Limb (tissue), 2 donors: ENCODE results near the gene CCDC9.
"Not testable (repeated sequence)": the region's sequence is repeated elsewhere in the genome, so short reads cannot be mapped to it uniquely, and the experiment has no call there.

Source experiments
- DNase-seq, 2 donors: peaks; one replicate each; pipeline ENCODE4 v3.0.0-alpha.2; 2016; ENCODE audit errors: extremely low spot score in 2 of 2

The CCDC9 gene

DNA sequence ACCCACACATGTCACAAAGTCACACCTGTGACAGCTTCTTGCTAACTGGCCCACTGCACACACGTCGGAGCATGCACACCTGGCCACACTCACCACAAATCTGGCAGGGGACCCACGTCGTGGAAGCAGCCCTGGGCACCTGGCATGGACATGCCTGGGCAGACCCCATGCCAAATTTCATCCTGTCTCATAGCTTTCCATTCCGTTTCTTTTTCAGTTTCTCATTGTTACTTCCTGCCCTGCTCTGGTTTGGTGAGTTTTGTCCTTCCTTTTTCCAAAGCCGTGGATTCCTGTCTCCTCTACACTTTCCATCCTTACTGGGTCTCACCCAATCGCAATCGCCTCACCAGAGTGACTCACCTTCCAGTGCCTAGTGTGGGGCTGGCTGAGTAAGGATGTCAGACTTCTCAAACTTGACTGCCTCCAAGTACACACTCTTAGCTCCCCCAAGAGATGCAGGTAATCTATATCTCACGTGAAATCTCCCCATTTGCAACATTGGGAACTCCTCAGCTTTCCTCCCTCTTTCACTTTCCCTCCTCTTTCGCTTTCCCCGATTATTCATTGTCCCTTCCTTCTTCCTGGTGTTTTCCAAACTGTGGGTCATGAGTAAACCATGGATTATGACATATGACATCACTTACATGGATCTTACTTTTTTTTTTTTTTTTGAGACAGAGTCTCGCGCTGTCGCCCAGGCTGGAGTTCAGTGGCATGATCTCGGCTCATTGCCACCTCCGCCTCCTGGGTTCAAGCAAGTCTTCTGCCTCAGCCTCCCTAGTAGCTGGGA lies 23.7 kb upstream of the CCDC9 start:
- no peak for DNase-seq

DNA sequence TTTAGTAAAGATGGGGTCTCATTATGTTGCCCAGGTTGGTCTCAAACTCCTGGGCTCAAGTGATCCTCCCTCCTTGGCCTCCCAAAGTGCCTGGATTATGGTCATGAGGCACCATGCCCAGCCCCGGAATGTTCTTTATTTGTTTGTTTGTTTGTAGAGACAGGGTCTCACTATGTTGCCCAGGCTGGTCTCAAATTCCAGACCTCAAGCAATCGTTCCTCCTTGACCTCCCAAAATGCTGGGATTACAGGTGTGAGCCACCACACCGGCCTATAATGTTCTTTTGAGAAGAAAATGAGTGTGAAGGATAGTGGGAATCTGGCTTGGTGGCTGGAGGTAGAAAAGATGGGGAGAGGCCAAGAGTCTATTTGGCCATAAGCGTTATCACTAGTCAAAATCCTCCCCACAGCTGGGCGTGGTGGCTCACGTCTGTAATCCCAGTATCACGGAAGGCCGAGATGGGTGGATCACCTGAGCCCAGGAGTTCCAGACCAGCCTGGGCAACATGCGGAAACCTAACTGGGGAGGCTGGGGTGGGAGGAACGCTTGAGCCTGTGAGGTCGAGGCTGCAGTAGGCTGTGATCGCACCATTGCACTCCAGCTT lies 20.2 kb upstream of the CCDC9 start:
- DNase-seq = no peak

DNA sequence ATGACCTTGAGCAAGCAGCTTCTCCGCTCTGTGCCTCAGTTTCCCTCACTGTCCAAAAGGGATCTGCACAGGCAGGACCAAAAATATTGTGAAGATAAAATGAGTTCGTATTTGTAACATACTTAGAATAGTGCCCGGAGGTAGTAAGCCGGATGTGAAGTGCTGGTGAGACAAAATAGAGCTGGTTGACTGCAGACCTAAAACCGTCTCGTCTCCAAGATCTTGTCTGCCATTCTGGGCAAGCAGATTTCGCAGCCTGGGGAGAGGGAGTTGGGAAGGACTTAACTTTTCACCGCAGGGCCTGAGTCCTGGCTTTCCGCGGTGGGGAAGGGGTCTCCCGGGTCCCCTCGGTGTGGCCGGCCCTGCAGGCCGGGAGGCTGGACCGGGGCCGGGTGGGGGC lies 17.2 kb upstream of the CCDC9 start:
- DNase-seq = peak in 1 of 2 donors; percentile 48

DNA sequence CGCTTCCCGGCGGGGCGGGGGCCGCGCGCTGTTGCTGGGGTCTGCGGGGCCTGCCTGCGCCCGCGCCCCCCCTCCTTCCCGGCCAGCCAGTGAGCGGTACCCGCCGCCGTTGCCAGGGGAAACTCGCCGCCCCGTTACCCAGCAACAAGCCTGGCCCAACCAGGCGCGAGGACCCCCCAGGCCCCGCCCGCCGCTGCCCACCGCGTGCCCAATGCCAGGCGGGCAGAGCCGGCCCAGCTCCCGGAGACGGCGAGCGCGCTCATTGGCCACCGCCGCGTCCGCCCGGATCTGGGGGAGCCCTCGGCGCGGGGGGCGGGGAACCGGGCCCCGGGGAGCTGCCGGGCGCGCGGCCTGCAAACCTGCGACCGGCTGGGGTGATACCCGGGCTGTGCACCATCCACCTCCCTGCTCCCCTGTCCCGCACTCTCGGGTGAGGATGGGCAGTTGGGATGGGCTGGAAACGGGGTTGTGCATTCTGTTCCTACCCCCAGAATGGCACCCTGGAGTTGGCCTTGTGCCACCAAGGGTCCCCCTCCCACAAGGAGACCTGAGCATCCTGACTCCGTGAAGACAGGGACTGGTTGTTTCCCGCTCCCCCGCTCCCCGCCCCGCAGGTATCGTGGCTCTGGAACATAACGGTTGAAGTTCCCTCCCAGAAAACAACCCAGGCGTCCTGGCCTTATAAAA lies 16.6 kb upstream of the CCDC9 start:
- DNase-seq = peak in 1 of 2 donors; percentile 90

DNA sequence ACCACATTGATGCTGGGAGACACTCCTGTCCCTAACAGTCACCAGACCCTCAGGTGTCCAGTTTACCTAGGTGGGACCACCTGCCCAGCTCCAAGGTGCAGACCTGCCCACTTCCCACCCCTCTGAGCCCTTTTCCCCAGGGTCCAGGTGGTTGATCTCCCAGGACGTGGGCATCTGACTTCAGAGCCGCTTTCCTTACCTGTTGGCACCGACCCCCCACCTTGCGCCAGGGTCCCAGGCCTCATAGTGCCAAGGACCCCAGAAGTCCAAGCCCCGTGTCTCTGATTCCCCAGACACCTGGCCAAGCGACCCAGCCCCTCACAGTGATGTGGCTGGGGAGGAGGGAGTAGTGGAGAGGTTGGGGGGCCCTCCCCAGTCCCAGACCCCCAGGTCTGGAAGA lies 15.8 kb upstream of the CCDC9 start:
- no peak for DNase-seq

DNA sequence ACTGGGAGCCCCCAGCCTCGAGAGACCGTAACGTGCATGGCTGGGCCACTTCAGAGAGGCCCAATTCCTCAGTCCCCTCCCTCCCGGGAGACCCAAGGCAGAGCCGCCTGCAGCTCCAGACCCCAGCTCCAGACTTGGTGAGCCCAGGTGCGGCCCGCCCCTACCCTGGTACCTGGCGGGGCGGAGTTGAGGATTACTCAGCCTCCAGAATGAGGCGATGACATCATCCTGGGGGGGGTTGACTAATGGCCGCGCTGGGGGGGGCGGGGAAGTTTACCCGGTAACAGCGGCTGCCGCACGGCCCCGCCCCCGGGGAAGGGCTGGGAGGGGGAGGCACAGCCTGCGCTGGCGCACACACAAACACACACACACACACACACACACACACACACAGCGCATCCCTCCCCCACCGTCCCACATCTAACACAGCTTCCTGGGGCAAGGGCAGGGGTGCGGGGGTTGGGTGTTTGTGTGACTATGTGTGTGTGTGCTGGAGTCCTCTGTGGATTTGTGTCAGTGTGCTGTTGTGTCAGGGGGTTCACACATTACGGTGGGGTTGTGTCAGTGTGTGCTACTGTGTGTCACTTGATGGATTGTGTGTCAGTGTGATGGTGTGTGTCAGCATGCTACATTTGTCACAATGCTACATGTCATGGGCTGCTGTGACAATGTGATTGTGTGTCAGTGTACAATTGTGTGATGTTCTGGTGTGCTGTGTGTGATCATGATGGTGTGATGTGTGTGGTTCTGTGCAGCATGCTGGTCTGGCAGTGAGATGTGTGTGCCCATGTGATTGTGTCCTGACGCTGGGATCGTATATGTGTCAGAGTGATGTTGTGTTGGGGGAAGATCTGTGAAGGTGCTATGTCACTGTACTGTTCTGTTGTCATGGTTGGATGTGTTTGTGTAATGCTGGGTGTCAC lies 15.1 kb upstream of the CCDC9 start:
- peak in 1 of 2 donors; percentile 82 for DNase-seq

DNA sequence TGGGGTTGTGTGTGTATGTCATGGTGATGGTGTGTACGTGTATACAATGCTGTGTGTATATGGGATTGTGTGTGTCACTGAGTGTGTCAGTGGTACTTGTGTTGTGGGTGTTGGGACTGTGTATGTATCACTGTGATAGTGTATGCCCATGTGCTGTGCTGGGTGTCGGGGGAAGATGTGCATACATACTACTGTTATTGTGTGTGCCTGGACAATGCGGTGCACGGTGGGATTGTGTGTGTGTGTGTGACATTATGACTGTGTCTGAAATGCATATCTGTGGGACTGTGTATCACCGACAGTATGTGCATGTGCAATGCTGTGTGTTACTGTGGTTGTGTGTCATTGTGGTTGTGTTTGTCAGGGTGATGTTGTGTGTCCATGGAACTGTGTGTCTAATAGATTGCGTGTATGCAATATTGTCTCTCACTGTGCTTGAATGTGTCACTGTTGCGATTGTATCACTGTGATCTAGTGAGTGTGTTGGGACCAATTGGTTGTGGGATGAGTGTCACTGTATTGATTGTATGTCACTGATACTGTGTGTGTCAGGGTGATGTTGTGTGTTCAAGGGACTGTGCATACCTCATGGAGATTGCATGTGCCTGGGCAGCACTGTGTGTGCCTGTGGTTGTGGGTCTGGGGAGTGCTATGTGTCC lies 14.3 kb upstream of the CCDC9 start:
- DNase-seq = no peak

DNA sequence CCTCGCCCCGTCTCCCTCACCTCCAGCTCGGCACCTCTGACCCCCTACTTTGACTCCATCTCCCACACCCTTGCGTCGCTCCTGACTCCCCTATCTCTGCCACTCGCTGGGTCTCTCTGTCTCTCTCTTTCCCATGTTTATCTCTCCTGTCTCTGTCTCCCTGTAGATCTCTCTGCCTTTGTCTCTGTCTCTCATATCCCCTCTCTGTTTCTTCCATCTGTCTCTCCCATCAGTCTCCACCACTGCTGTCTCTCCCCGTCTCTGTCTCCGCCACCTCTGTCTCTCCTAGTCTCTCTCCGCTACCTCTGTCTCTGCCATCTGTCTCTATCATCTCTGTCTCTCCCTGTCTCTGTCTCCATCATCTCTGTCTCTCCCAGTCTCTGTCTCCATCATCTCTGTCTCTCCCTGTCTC lies 13.0 kb upstream of the CCDC9 start:
- no peak for DNase-seq

DNA sequence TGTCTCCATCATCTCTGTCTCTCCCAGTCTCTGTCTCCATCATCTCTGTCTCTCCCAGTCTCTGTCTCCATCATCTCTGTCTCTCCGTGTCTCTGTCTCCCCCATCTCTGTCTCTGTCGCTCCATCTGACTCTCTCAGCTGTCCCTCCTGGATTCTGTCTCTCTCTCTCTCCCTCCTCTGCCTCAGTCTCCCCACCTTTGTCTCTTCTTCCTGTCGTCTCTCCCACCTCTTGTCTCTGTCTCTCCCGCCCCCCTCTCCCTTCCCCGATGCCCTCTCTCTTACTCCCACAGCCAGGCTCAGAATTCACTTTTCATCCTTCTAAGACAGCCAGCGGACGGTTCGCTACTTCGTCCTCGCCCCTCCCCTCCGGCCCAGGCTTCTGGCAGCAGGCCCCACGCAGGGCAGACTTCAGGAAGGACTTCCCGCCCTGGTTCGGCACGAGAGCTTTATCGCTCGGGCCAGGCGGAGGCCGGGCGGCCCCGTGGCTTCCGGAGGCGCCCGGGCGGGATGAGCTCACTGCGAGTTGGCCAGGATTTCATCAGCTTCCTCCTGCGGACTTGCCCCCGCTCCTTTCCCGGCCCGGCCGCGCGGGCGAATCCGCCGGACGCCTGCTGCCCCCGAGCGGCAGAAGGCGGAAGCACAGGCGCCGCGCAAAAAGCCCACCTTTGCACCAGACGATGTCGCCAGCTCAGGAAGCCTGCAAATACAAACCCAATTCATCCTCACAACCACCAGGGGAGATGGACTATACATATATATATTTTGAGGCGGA lies 12.4 kb upstream of the CCDC9 start:
- DNase-seq = peak; percentile 92 to 95

DNA sequence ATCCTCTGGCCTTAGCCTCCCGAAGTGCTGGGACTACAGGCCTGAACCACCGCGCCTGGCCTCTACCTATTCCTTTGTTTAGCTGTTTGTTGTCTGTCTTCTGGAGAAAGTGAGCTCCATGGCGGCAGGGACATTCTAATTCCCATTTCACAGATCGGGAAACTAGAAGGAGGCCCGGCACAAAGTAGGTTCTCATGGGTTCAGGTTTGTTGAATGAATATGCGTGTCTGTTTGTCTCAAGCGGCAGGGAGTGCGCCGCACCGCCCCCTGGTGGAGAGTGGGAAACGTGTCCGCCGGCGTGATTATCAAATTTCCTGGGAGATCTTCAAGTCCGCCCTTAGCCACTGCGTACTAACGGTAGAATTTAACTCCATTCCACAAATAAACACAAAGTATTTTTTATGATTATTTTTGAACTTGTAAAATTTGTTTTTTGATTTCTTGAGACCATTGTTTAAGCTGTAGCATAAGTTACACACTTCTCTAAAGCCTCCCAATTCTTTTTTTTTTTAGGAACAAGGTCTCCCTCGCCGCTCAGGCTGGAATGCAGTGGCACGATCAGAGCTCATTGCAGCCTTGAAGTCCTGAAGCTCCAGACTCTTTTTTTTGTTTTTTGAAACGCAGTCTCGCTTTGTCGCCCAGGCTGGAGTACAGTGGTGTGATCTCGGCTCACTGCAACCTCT lies 8.9 kb upstream of the CCDC9 start:
- peak; percentile 71 to 89 for DNase-seq

DNA sequence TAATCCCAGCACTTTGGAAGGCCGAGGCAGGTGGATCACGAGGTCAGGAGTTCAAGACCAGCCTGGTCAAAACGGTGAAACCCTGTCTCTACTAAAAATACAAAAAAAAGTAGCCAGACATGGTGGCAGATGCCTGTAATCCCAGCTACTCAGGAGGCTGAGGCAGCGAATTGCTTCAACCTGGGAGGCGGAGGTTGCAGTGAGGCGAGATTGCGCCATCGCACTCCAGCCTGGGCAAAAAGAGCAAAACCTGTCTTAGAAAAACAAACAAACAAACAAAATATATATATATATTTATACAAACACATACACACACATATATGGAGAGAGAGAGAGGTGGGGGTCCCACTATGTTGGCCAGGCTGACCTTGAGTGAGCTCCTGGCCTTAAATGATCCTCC lies 3.3 kb upstream of the CCDC9 start:
- DNase-seq = not testable (repeated sequence)

DNA sequence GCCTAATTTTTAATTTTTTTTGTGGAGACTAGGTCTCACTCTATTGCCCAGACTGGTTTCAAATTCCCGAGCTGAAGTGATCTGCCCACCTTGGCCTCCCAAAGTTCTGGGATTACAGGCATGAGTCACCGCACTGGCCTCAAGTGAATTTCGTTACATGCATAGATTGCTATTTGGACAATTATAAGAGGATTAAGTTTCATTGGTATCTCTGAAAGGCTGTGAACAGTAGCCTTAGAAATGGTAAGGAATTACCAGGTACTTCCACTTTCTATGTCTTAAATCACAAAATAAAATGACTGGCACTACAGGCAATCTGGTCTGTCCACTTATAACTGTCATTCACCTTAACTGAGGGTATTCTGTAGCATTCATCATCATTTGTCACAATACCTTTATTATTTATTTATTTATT lies 2.9 kb upstream of the CCDC9 start:
- no peak for DNase-seq

DNA sequence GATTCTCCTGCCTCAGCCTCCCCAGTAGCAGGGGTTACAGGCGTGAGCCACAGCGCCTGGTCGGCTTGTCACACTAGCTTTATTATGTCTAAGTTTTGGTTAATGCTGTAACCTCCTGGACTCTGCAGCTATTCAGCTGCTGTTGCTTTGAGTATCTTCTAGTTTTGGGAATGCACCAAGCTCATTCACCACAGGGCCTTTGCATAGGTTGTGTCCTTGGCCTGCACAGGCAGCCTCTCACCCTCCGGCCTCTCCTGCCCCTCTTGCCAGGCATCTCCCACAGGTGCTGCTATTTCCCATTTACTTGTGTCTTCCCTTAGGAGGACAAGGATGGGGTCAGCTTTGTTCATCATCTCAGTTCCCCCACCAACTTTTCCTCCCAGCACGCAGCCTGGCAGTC lies 2.4 kb upstream of the CCDC9 start:
- no peak for DNase-seq

DNA sequence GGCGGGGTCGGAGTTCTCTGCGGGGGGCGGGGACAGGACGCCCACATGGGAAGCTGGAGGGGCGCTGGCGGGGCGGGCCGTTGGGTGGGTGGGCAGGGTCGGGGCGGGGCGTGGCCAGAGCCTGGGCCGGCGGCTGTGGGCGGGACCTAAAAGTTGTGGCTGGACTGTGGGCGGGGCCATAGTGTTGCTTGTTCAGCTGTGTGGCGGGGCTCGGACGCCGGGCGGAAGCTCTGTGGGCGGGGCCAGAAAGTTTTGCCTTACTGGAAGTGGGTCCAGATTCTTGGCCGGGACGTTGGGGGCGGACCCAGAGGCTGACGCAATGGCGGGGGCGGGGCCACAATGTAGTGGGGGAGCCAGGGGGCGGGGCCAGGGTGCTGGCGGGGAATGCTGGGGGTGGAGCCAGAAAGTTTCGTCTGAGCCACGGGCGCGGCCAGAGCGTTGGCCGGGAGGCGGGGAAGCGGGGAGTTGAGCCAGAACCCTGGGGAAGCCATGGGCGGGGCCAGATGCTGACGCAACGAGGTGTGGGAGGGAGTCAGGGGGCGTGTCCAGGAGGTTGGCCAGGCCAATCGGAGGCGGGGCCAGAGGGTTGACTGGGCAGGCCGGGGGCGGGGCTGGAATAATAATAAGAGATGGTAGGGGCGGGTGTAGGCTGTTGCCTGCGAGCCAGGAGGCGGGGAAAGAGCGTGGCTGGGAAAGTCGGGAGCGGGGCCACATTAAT lies 527 bp downstream of the CCDC9 start:
- peak; percentile 100 for DNase-seq

DNA sequence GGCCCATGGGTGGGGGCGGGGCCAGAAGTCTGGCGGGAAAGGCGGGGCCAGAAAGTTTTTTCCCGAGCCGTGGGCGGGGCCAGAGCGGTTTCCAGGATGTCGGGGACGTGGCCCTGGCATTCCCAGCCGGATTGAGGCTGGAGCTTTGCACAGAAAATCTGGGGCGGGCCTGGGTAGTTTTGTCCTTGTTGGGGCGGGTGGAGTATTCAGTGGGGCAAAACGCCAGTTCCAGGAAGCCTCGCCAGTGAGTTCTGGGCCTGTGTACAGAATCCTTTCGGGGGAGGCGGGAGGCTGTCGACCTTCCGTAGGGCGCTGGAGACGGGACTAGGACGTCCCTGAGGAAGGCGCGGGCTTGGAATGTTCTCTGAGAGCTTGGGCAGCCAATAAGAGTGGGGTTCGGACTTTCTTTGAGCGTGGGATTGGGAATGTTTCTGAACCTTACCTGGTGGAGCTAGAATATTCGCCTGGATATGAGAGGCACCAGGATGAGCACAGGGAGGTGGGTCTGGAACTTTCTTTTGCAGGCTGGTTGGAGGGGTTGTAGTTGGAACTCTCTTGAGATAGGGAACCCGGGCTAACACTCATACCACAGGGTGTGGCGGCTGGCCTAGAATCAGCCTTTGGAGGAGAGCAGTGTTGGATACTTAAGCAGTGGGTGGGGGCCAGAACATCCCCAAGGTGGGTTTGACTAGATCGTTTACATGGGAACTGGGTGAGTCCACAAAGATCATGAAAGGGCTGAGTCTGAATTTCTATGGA lies 1.3 kb downstream of the CCDC9 start:
- no peak for DNase-seq

DNA sequence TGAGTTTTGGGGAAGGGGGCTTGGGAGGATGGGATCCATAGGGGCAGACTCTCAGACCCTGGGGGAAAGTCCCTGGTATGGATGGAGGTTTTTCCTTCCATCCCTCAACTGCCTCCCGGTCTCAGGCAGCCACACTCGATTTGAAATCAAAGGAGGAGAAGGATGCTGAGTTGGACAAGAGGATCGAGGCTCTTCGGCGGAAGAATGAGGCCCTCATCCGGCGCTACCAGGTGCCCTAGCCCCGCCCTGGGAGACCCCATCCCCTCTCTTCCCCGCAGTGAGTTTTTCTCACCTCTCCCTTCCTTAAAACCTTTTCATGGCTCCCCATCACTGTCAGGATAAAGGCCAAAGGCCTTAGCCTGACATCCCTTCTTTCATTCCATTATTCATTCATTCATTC lies 2.1 kb downstream of the CCDC9 start:
- no peak for DNase-seq

DNA sequence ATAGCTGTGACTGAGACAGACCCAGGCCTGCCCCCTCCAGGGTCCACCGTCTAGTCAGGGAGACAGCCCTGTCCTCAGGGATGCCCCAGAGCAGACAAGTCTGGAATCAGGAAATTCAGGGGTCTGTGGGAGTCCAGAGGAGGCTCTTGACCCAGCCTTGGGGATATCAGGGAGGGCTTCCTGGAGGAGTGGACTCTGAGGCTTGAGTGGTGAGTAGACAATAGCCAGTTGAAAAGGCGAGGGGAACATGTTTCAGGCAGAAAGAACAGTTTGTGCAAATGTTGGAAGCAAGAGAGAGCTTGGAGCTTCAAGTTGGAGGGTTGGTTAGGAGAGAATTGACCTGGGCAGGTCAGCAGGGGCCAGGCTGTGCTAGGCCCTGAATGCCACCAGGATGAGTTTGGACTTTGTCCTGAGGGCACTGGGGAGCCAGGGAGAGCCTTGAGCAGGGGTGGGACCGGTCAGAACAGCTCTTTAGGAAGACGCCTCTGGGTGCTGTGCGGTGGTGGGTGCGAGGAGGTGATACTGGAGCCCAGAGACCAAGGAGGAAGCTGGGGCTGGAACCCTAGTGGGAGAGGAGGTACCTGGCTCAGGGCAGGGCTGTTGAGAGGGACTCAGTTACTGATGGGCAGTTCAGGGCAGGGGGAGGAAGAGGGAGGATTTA lies 2.7 kb downstream of the CCDC9 start:
- DNase-seq = no peak

DNA sequence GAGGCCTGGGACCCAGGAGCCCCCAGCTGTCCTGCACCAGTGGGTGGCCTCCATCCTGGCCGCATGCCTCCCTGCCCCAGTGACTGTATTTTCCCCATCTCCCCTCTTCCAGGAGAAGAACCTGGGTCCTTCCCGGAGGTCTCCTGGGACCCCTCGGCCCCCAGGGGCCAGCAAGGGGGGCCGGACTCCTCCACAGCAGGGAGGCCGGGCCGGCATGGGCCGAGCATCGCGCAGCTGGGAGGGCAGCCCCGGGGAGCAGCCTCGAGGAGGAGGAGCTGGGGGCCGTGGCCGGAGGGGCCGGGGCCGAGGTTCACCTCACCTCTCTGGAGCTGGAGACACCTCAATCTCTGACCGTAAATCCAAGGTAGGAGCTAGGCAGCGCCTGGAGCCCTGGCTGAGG lies 4.2 kb downstream of the CCDC9 start:
- no peak for DNase-seq
